ENCODE measurements around the gene TRPC5OS. TPM values are rescaled to one million over a fixed set of nuclear protein-coding genes. Genes with fewer than 3 reads are reported as not detected.
A peak's percentile ranks its signal among the peaks of the same experiment; 100 is the strongest.

Gene TRPC5OS
- total and polyA plus RNA-seq, 2 of the 8 experiments (the other 6 are each of a cell fraction or from before 2014, with no cell fraction given) = not detected

DNA sequence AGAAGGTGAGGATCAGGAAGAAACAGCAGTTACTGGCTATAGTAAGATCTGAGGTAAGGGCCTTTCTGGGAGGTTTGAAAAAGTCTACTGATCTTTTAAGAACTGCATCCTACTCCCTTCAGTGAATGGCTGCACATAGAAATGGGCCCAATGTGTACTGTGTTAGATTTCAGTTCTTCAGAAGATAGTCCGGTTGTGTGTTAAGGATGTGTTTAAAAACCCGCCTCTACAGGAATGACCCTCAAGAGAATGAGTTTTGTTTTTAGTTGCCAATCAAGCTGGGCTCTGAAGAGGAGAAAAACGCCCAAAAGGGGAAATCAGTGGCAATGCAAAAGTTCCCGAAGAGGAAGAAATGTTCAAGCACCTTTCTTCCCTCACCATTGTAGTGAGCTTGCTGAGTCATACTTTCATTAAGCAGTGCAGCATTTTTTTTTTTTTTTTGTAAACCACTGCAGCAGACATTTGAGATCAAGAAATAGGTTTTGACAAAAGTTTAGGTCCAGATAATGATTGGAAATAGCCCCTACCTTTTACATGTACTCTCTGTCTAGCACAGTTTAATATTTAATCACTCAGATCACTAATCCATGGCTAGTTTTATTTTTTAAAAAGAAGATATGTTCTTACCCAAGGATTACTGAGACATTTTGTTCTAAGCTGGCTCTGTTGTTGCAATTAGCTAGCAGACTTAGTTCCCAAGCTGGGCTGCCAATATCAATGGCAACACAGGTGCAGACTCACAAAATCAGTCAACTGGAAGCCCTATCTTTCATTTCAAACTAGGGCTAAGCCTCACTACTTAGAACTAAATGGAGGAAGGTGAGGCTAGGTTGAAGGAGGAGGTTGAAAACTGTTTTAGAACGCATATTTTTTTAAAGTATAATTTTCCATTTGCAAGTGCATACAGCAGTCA lies 7.0 kb upstream of the TRPC5OS start:
- FAIRE-seq = no peak
- Histone ChIP-seq H3K4me2 (ENCODE audit: insufficient read depth in 1 of 2, low read depth in 2 of 2, low read length in 2 of 2) (no peak overlapping the region), H4K5ac (ENCODE audit: insufficient read length, low read depth, low read length) (no peak overlapping the region)
- peak; percentile 14; the same call in 1 of the 2 replicates for TF ChIP-seq MAFK (IDR thresholded peaks at IDR 0.05; ENCODE audit: low read depth, low read length)
- TF ChIP-seq BACH1 (IDR thresholded peaks at IDR 0.05; ENCODE audit: low read length) = peak; percentile 70; the same call in 1 of the 2 replicates
- no peak for TF ChIP-seq TAF7 (optimal IDR thresholded peaks at IDR 0.05; ENCODE audit: borderline replicate concordance, low read depth, low read length)

More for the DNA sequence above, 7.0 kb upstream of the TRPC5OS start:
- ChIA-PET CTCF (ENCODE audit: partially characterized antibody) (interaction anchor here (0.6 to 2.0 kb wide), 13 partner anchors 19 to 525 kb away, joined by 3 to 9 read pairs (median 4); no protein-coding TSS in a partner anchor), POLR2A (ENCODE audit: partially characterized antibody) (no interaction called here)
- Histone ChIP-seq H3K79me2 (ENCODE audit: control insufficient read depth in 1 of 2, insufficient read depth in 2 of 2, low read length in 2 of 2) (no peaks in the 10 kb centered on the region), H2BK15ac (ENCODE audit: low read length) (no peak overlapping the region), H3K9ac (replicated peaks in 1 of 4; ENCODE audit: extremely low read depth in 1 of 4, low read depth in 3 of 4, low read length in 3 of 4) (no peak overlapping the region), H3K14ac (ENCODE audit: insufficient read length) (no peak overlapping the region), H3K9me3 (ENCODE audit: insufficient read depth in 2 of 2, low read depth in 1 of 2, low read length in 1 of 2) (no peaks in the 10 kb centered on the region), H2BK5ac (ENCODE audit: low read depth, low read length) (no peak overlapping the region), H4K91ac (replicated peaks; ENCODE audit: insufficient read length, low read length) (no peak overlapping the region), H2AK5ac (ENCODE audit: low read depth, low read length) (no peak overlapping the region), H3K4me1 (replicated peaks in 1 of 4; ENCODE audit: control insufficient read depth in 3 of 4, insufficient read depth in 4 of 4, low read length in 3 of 4) (peaks cover 0 to 3% (median 1%) of the 10 kb centered on the region in 4 experiments; a peak in 2 of 7 replicates), H4K8ac (ENCODE audit: extremely low read depth, insufficient read depth, low read length) (no peak overlapping the region), H3K4ac (replicated peaks; ENCODE audit: insufficient read length, low read depth, low read length) (no peak overlapping the region), H3K23me2 (ENCODE audit: low read depth, low read length) (no peaks in the 10 kb centered on the region), H3K23ac (ENCODE audit: insufficient read length) (no peak overlapping the region), H2BK12ac (ENCODE audit: low read depth, low read length) (no peak overlapping the region), H3K27me3 (replicated peaks in 1 of 4; ENCODE audit: control insufficient read depth in 3 of 4, extremely low read depth in 1 of 4, insufficient read depth in 3 of 4, low read length in 3 of 4) (no peaks in the 10 kb centered on the region), H2AFZ (ENCODE audit: low read length) (peak overlapping the region; percentile 70; the same call in 1 of the 2 replicates), H3K18ac (ENCODE audit: extremely low read depth, low read length) (no peak overlapping the region), H3K4me3 (ENCODE audit: extremely low read depth in 1 of 4, insufficient read depth in 2 of 4, low read depth in 3 of 4, low read length in 4 of 4) (no peak overlapping the region), H4K20me1 (replicated peaks in 1 of 2; ENCODE audit: control insufficient read depth in 1 of 2, insufficient read depth in 2 of 2, low read length in 2 of 2) (no peaks in the 10 kb centered on the region), H3K56ac (replicated peaks; ENCODE audit: insufficient read length, low read depth, low read length) (no peak overlapping the region), H2BK20ac (ENCODE audit: low read length) (no peak overlapping the region), H3K36me3 (ENCODE audit: control insufficient read depth in 2 of 4, insufficient read depth in 4 of 4, low read length in 3 of 4) (no peaks in the 10 kb centered on the region), H3K79me1 (ENCODE audit: low read depth, low read length) (no peaks in the 10 kb centered on the region), H2BK120ac (replicated peaks; ENCODE audit: low read depth, low read length) (no peak overlapping the region), H3K27ac (ENCODE audit: low read depth, low read length) (no peak overlapping the region)
- WGBS, 2 experiments (ENCODE audit: extremely low coverage in 1 of 2, insufficient coverage in 1 of 2, insufficient read length in 1 of 2, insufficient replicate concordance in 2 of 2, low coverage in 1 of 2, low lambda C conversion rate in 2 of 2, missing lambda C conversion rate in 1 of 2) = 60% methylated on average over 5 of the region's 5 CpGs; no CpG with 5 or more reads in 1 of the 2 experiments
- DNase-seq (ENCODE audit: low read depth in 1 of 2, low spot score in 2 of 2) = no peak
